Heart left ventricle (tissue), 13 donors: Measurements from ENCODE around the gene COPS2.
A peak's percentile ranks its signal among the peaks of the same experiment; 100 is the strongest.

Experiments
- CTCF ChIP-seq, 12 donors: fragments of 200-600 bp; sonication (generic) in 4 of 12; IDR thresholded peaks; one replicate each; pipeline versions ENCODE4 v1.5.0 to v1.8.0; 2018 to 2022; ENCODE audit warnings: antibody characterized with exemption in 12 of 12, mild to moderate bottlenecking in 5 of 12
- POLR2A ChIP-seq, 2 donors: fragments of 450-650 bp; IDR thresholded peaks; one replicate each; pipeline ENCODE4 v1.6.1; 2017; ENCODE audit warnings: antibody characterized with exemption in 2 of 2, mild to moderate bottlenecking in 2 of 2, moderate library complexity in 2 of 2
- donor health status: ischemic (EF 13 %, LVEDD 7.1; RV severe dilation, severe dysfunction).
- donor health status: DM: no; HTN: yes; CAD: no.
- donor health status: DM: no; HTN: no; CAD: no.
- donor health status: ischemic (EF 25% LVEDD 6.9; RV normal size, moderate dysfunction).
- donor health status: ischemic (EF 25% LVEDD 5.7; RV mildly dilated, moderate dysfunction).
- donor health status: ischemic (EF 35%, LVEDD 5.7; RV mildly dilated, moderate dysfunction).
- donor health status: nonischemic (EF 11% LVEDD 7.7; RV severe dilation, severe dysfunction).
- donor health status: DM: yes; HTN: yes; CAD: no.
- donor health status: PGD.
- donor health status: ischemic (EF 29% LVEDD 5.4; RV normal size, mild dysfunction).
- donor health status: nonischemic (EF 23%, LVEDD 6.1; RV moderate dilation, normal function).

DNA sequence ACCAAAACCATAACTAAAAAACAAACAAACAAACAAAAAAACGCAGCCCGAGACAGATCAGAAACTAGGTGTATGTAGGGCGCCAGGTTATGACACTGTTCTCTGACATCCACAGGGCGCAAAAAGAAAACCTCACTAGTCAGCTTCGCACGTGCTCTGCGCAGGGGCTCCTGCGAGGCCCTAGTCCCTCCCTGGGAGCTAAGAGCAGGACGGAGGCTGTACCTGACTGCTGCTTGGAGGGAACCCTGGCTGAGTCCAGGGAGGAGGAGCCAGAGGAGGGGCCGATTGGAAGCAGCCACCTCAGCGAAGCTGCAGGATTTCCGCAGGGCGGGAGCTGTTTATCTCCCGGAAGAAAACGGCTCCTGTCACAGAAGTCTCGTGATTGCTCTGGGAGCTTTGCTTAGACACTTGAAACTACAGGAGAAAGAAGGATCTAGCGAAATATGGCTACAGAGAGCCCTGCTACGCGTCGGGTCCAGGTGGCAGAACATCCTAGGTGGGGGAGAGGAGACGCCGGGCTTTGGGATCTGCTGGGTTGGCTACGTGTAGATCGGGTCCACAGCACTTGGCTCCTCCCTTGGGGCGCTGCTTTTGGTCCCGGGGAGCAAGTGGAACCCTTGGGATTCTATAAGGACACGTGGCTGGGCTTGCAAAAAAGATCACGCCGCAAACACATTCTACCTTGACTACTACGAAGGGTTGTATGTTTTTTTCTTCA is 14.6 kb upstream of the COPS2 start, which contains the start of gene GALK2:
- TF ChIP-seq CTCF (IDR thresholded peaks at IDR 0.05) (no peak), POLR2A (IDR thresholded peaks at IDR 0.05) (peak in 1 of 2 donors; percentile 51)
